GM12873 (cell line): ENCODE measurements around the gene FUT7.

Experiments used
- CTCF ChIP-seq: IDR thresholded peaks from 2 replicates; pipeline ENCODE4 v1.5.1; 2012; ENCODE audit warnings: low read depth, mild to moderate bottlenecking, moderate library complexity, low read length, control low read depth; ENCODE audit not compliant: insufficient read depth; ENCODE audit errors: missing control alignments

Gene FUT7

GRCh38 chr9:137020771-137021567 lies 10.9 kb downstream of the FUT7 start:
- TF ChIP-seq CTCF, result no peak

- TF ChIP-seq CTCF, result no peak
These were observed 11.8 kb downstream of the FUT7 start for GRCh38 chr9:137019891-137020683.

GRCh38 chr9:137018761-137019559 lies 12.9 kb downstream of the FUT7 start:
- no peak for TF ChIP-seq CTCF

- no peak for TF ChIP-seq CTCF
These were observed 13.9 kb downstream of the FUT7 start for GRCh38 chr9:137017791-137018497.

- no peak for TF ChIP-seq CTCF
These were observed 14.8 kb downstream of the FUT7 start for GRCh38 chr9:137017071-137017470.

GRCh38 chr9:137016436-137016835 lies 15.5 kb downstream of the FUT7 start:
- TF ChIP-seq CTCF, result no peak
